ENCODE results near the gene ASB7.

ASB7 gene

DNA sequence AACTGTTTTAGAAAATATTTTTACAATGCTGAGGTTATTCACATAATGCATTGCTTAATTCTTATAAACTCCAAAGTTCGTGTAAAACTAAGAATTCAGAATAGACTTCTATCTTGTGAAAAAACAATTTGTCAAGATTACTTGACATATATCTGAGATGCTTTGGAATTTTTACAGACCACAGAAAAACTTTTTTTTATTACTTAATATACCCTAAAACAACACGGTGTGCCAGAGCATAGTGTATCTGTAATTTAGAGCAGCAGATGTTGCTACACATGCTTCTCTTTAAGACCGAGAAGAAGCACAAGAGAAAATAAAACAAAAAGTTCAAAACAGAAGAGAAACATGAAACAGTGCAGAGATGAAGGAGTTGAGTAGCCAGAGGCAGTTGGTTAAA, 26.4 kb downstream of the ASB7 start:
- H4K20me1 ChIP-seq (ENCODE audit: low read depth, low read length): no peaks in the 10 kb centered on the region
- no peak overlapping the region for H3K27ac ChIP-seq (ENCODE audit: low read depth, low read length)

DNA sequence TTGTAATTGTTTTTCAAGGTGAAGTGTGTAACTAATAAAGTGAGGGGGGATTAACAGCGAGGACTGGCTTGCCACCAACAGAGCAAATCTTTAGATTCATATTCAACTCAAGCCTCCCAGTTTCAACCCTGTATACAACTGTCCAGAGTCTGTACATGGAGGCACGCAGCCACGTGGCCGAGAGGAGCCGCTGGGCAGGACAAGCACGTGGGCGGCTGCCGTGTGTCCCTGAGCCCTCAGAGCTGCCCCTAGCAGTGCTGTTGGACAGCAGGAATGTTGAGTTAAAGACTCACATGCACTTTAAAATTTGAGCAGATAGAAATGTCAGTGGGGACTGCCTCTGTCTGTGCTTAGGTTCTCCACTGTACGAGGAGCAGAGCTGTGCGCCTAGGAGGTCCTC, 29.4 kb downstream of the ASB7 start:
- Histone ChIP-seq H3K79me2 (ENCODE audit: insufficient read depth, low read length) (peaks cover 29% of the 10 kb centered on the region), H4K20me1 (ENCODE audit: low read depth, low read length) (no peaks in the 10 kb centered on the region), H3K9me3 (ENCODE audit: insufficient read depth, low read length) (no peaks in the 10 kb centered on the region), H3K27ac (ENCODE audit: low read depth, low read length) (no peak overlapping the region), H3K36me3 (ENCODE audit: low read length) (peaks cover 6% of the 10 kb centered on the region; the same call in 1 of the 2 replicates), H3K27me3 (ENCODE audit: low read length) (no peaks in the 10 kb centered on the region), H3K4me3 (ENCODE audit: insufficient read depth, low read length, poor library complexity, severe bottlenecking) (no peak overlapping the region), H3K9ac (ENCODE audit: low read length) (no peak overlapping the region), H3K9me2 (replicated peaks; ENCODE audit: insufficient read depth, low read length) (no peaks in the 10 kb centered on the region), H2AFZ (ENCODE audit: low read depth, low read length, severe bottlenecking) (no peak overlapping the region), H3F3A (ENCODE audit: insufficient read depth) (no peaks in the 10 kb centered on the region), H3K4me2 (ENCODE audit: low read depth, low read length, poor library complexity, severe bottlenecking) (no peak overlapping the region)
- no peak for TF ChIP-seq EZH2phosphoT487 (conservative IDR thresholded peaks at IDR 0.05; ENCODE audit: low read length)
- TF ChIP-seq, protein P1, sequence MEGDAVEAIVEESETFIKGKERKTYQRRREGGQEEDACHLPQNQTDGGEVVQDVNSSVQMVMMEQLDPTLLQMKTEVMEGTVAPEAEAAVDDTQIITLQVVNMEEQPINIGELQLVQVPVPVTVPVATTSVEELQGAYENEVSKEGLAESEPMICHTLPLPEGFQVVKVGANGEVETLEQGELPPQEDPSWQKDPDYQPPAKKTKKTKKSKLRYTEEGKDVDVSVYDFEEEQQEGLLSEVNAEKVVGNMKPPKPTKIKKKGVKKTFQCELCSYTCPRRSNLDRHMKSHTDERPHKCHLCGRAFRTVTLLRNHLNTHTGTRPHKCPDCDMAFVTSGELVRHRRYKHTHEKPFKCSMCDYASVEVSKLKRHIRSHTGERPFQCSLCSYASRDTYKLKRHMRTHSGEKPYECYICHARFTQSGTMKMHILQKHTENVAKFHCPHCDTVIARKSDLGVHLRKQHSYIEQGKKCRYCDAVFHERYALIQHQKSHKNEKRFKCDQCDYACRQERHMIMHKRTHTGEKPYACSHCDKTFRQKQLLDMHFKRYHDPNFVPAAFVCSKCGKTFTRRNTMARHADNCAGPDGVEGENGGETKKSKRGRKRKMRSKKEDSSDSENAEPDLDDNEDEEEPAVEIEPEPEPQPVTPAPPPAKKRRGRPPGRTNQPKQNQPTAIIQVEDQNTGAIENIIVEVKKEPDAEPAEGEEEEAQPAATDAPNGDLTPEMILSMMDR (IDR thresholded peaks at IDR 0.05; ENCODE audit: insufficient read depth, low read length, poor library complexity, severe bottlenecking): no peak

More for the DNA sequence above, 26.4 kb downstream of the ASB7 start:
- TF ChIP-seq EZH2phosphoT487 (conservative IDR thresholded peaks at IDR 0.05; ENCODE audit: low read length): no peak
- TF ChIP-seq, protein P1 (IDR thresholded peaks at IDR 0.05; ENCODE audit: insufficient read depth, low read length, poor library complexity, severe bottlenecking): no peak
- Histone ChIP-seq H3K4me2 (ENCODE audit: low read depth, low read length, poor library complexity, severe bottlenecking) (no peak overlapping the region), H3K79me2 (ENCODE audit: insufficient read depth, low read length) (peaks cover 9% of the 10 kb centered on the region; the same call in 1 of the 2 replicates), H3K9me3 (ENCODE audit: insufficient read depth, low read length) (no peaks in the 10 kb centered on the region), H2AFZ (ENCODE audit: low read depth, low read length, severe bottlenecking) (no peak overlapping the region), H3F3A (ENCODE audit: insufficient read depth) (no peaks in the 10 kb centered on the region), H3K9ac (ENCODE audit: low read length) (no peak overlapping the region), H3K9me2 (replicated peaks; ENCODE audit: insufficient read depth, low read length) (no peaks in the 10 kb centered on the region), H3K4me3 (ENCODE audit: insufficient read depth, low read length, poor library complexity, severe bottlenecking) (no peak overlapping the region), H3K36me3 (ENCODE audit: low read length) (peaks cover 6% of the 10 kb centered on the region; the same call in 1 of the 2 replicates), H3K27me3 (ENCODE audit: low read length) (no peaks in the 10 kb centered on the region)

DNA sequence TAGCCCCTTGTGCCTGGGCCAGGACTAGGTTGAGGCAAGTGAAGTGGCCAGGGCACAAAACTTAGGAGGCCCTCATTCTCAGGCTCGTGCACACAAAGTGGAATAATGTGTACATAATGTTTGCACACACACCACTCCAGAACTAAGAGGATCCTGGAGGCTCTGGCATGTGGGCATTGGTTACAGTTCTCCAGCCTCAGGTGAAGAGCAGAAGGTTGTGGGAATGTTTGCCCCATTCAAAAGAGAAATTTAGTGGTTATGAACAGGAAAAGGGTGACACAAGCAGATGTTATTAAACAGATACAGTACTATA, 31.3 kb downstream of the ASB7 start:
- no peak overlapping the region for H3K4me2 ChIP-seq (ENCODE audit: low read depth, low read length, poor library complexity, severe bottlenecking)
- H3K27ac ChIP-seq (ENCODE audit: low read depth, low read length): no peak overlapping the region
- H3K4me3 ChIP-seq (ENCODE audit: insufficient read depth, low read length, poor library complexity, severe bottlenecking): no peak overlapping the region
- H4K20me1 ChIP-seq (ENCODE audit: low read depth, low read length): no peaks in the 10 kb centered on the region
- no peaks in the 10 kb centered on the region for H3K27me3 ChIP-seq (ENCODE audit: low read length)
- no peak overlapping the region for H2AFZ ChIP-seq (ENCODE audit: low read depth, low read length, severe bottlenecking)
- H3F3A ChIP-seq (ENCODE audit: insufficient read depth): no peaks in the 10 kb centered on the region
- H3K9ac ChIP-seq (ENCODE audit: low read length): no peak overlapping the region
- no peaks in the 10 kb centered on the region for H3K9me3 ChIP-seq (ENCODE audit: insufficient read depth, low read length)
- H3K9me2 ChIP-seq (replicated peaks; ENCODE audit: insufficient read depth, low read length): no peaks in the 10 kb centered on the region
- H3K79me2 ChIP-seq (ENCODE audit: insufficient read depth, low read length): peaks cover 40% of the 10 kb centered on the region
- TF ChIP-seq EZH2phosphoT487 (conservative IDR thresholded peaks at IDR 0.05; ENCODE audit: low read length): no peak
- TF ChIP-seq, protein P1 (IDR thresholded peaks at IDR 0.05; ENCODE audit: insufficient read depth, low read length, poor library complexity, severe bottlenecking): no peak
- H3K36me3 ChIP-seq (ENCODE audit: low read length): peaks cover 6% of the 10 kb centered on the region; the same call in 1 of the 2 replicates

Measured in SU-DHL-6 (cell line).